Measurements from ENCODE around the gene C22orf31. TPM values are rescaled to one million over a fixed set of nuclear protein-coding genes. Genes with fewer than 3 reads are reported as not detected.
A peak's percentile ranks its signal among the peaks of the same experiment; 100 is the strongest.

C22orf31 gene
- total and polyA plus RNA-seq, 2 donors (not counting 3 experiments of a cell fraction or from before 2014, with no cell fraction given) = not detected

GRCh38 chr22:29073618-29074275 lies 12.1 kb upstream of the C22orf31 start:
- ChIA-PET CTCF (interaction anchor here (0.7 kb wide), 1 partner anchor 29 kb away, joined by 3 read pairs; no protein-coding TSS in a partner anchor), POLR2A (no interaction called here)
- TF ChIP-seq MAX (IDR thresholded peaks at IDR 0.05; ENCODE audit: insufficient read depth, insufficient read length) = no peak
- peak; percentile 91 for TF ChIP-seq EZH2 (IDR thresholded peaks at IDR 0.05; ENCODE audit: borderline replicate concordance, low read depth, low read length, severe bottlenecking)
- peaks cover 41 to 42% of the 10 kb centered on the region in 2 experiments for H3K27me3 ChIP-seq (ENCODE audit: control insufficient read depth in 2 of 2, insufficient read depth in 2 of 2, low read length in 2 of 2)
- peak overlapping the region; percentile 68 for H2AFZ ChIP-seq (ENCODE audit: low read depth, low read length)
- H3K4me3 ChIP-seq (replicated peaks in 1 of 3; ENCODE audit: insufficient read depth in 1 of 3, low read depth in 1 of 3, low read length in 3 of 3) = no peak overlapping the region
- dilution Hi-C loops (cut with MboI; ENCODE audit: extremely low pct_ligation_motif_present, low sequenced_read_pairs) = no loop called here
- DNase-seq (ENCODE audit: low read depth, low spot score) (no peak), FAIRE-seq (no peak)
- no peak overlapping the region for H3K9ac ChIP-seq (replicated peaks; ENCODE audit: extremely low read depth, insufficient read depth, low read length)
- H3K27ac ChIP-seq (ENCODE audit: insufficient read depth, low read depth, low read length) = no peak overlapping the region
- H3K36me3 ChIP-seq (ENCODE audit: control insufficient read depth in 2 of 2, extremely low read depth in 1 of 2, insufficient read depth in 2 of 2, low read length in 2 of 2) = no peaks in the 10 kb centered on the region
- no peaks in the 10 kb centered on the region for H3K9me1 ChIP-seq (replicated peaks; ENCODE audit: control insufficient read depth, extremely low read depth, insufficient read depth, low read length)
- H3K4me1 ChIP-seq (ENCODE audit: control insufficient read depth, extremely low read depth, insufficient read depth, low read length) = peaks cover 8% of the 10 kb centered on the region
- intact Hi-C loops (cut with micrococcal nuclease) = no loop called here
- no TSS peak for BruUV-seq (replicated peaks)
- H3K79me2 ChIP-seq (ENCODE audit: control insufficient read depth, insufficient read depth, low read length) = no peaks in the 10 kb centered on the region
- no peaks in the 10 kb centered on the region for H4K20me1 ChIP-seq (replicated peaks; ENCODE audit: control insufficient read depth, extremely low read depth, insufficient read depth, low read length)
- H3K9me3 ChIP-seq (replicated peaks; ENCODE audit: control insufficient read depth, insufficient read depth, low read length) = no peaks in the 10 kb centered on the region
- H3K4me2 ChIP-seq (ENCODE audit: insufficient read depth, low read length) = peak overlapping the region; percentile 55

- TF ChIP-seq MYC (IDR thresholded peaks at IDR 0.05; ENCODE audit: low read depth, low read length) (no peak), CTCF (IDR thresholded peaks at IDR 0.05; ENCODE audit: extremely low read depth in 1 of 2, insufficient read depth in 1 of 2, low read depth in 1 of 2, low read length in 2 of 2) (no peak), GATA2 (IDR thresholded peaks at IDR 0.05; ENCODE audit: insufficient read depth, insufficient read length, low read depth, low read length) (no peak), JUN (IDR thresholded peaks at IDR 0.05; ENCODE audit: borderline replicate concordance, insufficient read depth, insufficient read length, low read depth) (no peak), FOS (IDR thresholded peaks at IDR 0.05; ENCODE audit: borderline replicate concordance, insufficient read depth, low read length) (no peak), POLR2AphosphoS5 (IDR thresholded peaks at IDR 0.05; ENCODE audit: insufficient read depth, low read depth, low read length) (no peak)
- dilution Hi-C loops (cut with MboI; ENCODE audit: extremely low pct_ligation_motif_present, low sequenced_read_pairs) = no loop called here
- H3K9me3 ChIP-seq (replicated peaks; ENCODE audit: control insufficient read depth, insufficient read depth, low read length) = no peaks in the 10 kb centered on the region
- no peak within 1 kb of the TSS for H3K9ac ChIP-seq (replicated peaks; ENCODE audit: extremely low read depth, insufficient read depth, low read length)
- no peak within 1 kb of the TSS for H3K27ac ChIP-seq (ENCODE audit: insufficient read depth, low read depth, low read length)
- H3K36me3 ChIP-seq (ENCODE audit: control insufficient read depth in 2 of 2, extremely low read depth in 1 of 2, insufficient read depth in 2 of 2, low read length in 2 of 2) = no peaks in the 10 kb centered on the region
- H3K27me3 ChIP-seq (ENCODE audit: control insufficient read depth in 2 of 2, insufficient read depth in 2 of 2, low read length in 2 of 2) = peaks cover 39 to 40% of the 10 kb centered on the region in 2 experiments
- peak within 1 kb of the TSS; percentile 76 for H3K4me2 ChIP-seq (ENCODE audit: insufficient read depth, low read length)
- peak within 1 kb of the TSS; percentile 20 to 46 (median 46) for H3K4me3 ChIP-seq (replicated peaks in 1 of 3; ENCODE audit: insufficient read depth in 1 of 3, low read depth in 1 of 3, low read length in 3 of 3)
- DNase-seq (ENCODE audit: low read depth, low spot score) (no peak), FAIRE-seq (no peak)
- H3K9me1 ChIP-seq (replicated peaks; ENCODE audit: control insufficient read depth, extremely low read depth, insufficient read depth, low read length) = no peaks in the 10 kb centered on the region
- H3K79me2 ChIP-seq (ENCODE audit: control insufficient read depth, insufficient read depth, low read length) = no peaks in the 10 kb centered on the region
- ChIA-PET POLR2A (no interaction called here), CTCF (interaction anchor here (0.6 to 1.3 kb wide), 6 partner anchors 9 to 218 kb away, joined by 3 to 6 read pairs (median 3); no protein-coding TSS in a partner anchor)
- no peaks in the 10 kb centered on the region for H4K20me1 ChIP-seq (replicated peaks; ENCODE audit: control insufficient read depth, extremely low read depth, insufficient read depth, low read length)
- BruUV-seq (replicated peaks) = no TSS peak
- H3K4me1 ChIP-seq (ENCODE audit: control insufficient read depth, extremely low read depth, insufficient read depth, low read length) = peaks cover 8% of the 10 kb centered on the region
- peak within 1 kb of the TSS; percentile 68 for H2AFZ ChIP-seq (ENCODE audit: low read depth, low read length)
- intact Hi-C loops (cut with micrococcal nuclease) = no loop called here
Measured at GRCh38 chr22:29072979-29073617, 11.5 kb upstream of the C22orf31 start, which contains the start of gene KREMEN1. Gene KREMEN1 (plus strand): TSS chr22:29073035. CDS start chr22:29073131, 96 bp downstream.
